Measurements from ENCODE around the gene EFCAB11. TPM values are rescaled to one million over a fixed set of nuclear protein-coding genes. Genes with fewer than 3 reads are reported as not detected.

EFCAB11 gene
- total RNA-seq, 1 donor from 2014 or later: 7.5 TPM

DNA sequence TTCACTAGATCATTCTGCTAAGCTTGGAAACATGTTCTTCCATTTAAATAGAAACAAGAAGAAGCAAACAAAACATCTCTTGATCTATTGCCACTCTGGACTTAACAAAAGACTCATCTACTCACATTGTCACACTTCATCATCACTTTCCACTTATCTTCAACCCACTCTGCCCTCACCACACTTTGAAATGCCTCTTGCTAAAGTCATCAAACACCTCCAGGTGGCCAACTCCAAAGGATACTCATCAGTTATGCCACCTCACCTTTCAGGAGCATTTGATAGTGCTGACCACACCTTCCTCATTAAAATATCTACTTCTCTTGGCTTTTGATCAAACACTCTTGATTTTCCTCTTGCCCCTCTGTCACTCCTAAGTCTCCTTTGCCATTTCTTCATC, 7.2 kb downstream of the EFCAB11 start:
- H3K36me3 ChIP-seq (ENCODE audit: insufficient read depth, low read length): no peaks in the 10 kb centered on the region
- no peaks in the 10 kb centered on the region for H3K4me1 ChIP-seq (ENCODE audit: insufficient read depth, low read length)
- no peaks in the 10 kb centered on the region for H3K27me3 ChIP-seq (ENCODE audit: insufficient read depth, low read length)
- no peak for DNase-seq (ENCODE audit: low read depth)
- no peak overlapping the region for H2AFZ ChIP-seq (ENCODE audit: low read depth, low read length)
- no peak overlapping the region for H3K4me3 ChIP-seq (ENCODE audit: insufficient read depth, low read depth, low read length)
- TF ChIP-seq EZH2 (IDR thresholded peaks at IDR 0.05; ENCODE audit: insufficient read depth, low read length): no peak
- TF ChIP-seq, protein P1, sequence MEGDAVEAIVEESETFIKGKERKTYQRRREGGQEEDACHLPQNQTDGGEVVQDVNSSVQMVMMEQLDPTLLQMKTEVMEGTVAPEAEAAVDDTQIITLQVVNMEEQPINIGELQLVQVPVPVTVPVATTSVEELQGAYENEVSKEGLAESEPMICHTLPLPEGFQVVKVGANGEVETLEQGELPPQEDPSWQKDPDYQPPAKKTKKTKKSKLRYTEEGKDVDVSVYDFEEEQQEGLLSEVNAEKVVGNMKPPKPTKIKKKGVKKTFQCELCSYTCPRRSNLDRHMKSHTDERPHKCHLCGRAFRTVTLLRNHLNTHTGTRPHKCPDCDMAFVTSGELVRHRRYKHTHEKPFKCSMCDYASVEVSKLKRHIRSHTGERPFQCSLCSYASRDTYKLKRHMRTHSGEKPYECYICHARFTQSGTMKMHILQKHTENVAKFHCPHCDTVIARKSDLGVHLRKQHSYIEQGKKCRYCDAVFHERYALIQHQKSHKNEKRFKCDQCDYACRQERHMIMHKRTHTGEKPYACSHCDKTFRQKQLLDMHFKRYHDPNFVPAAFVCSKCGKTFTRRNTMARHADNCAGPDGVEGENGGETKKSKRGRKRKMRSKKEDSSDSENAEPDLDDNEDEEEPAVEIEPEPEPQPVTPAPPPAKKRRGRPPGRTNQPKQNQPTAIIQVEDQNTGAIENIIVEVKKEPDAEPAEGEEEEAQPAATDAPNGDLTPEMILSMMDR (IDR thresholded peaks at IDR 0.05; ENCODE audit: insufficient read depth, low read depth, low read length): no peak
- H3K4me3 Mint-ChIP-seq (ENCODE audit: unreplicated experiment): no peak overlapping the region
- H3K27ac ChIP-seq (ENCODE audit: low read depth, low read length): no peak overlapping the region
- H3K9me3 Mint-ChIP-seq (ENCODE audit: unreplicated experiment): no peaks in the 10 kb centered on the region
- no peaks in the 10 kb centered on the region for H3K27me3 Mint-ChIP-seq (ENCODE audit: low read depth, unreplicated experiment)
- H3K27ac Mint-ChIP-seq (ENCODE audit: unreplicated experiment): no peak overlapping the region
- no peaks in the 10 kb centered on the region for H4K20me1 ChIP-seq (ENCODE audit: insufficient read depth, low read length)
- H3K4me1 Mint-ChIP-seq (ENCODE audit: low read depth, unreplicated experiment): no peaks in the 10 kb centered on the region
- no peak overlapping the region for H3K4me2 ChIP-seq (ENCODE audit: low read length)
- no peak for FAIRE-seq
- H3K9me3 ChIP-seq (ENCODE audit: insufficient read depth, low read depth, low read length): no peaks in the 10 kb centered on the region
- H3K79me2 ChIP-seq (ENCODE audit: insufficient read depth, low read length): no peaks in the 10 kb centered on the region
- no peak overlapping the region for H3K9ac ChIP-seq (ENCODE audit: low read length)
- peaks cover 2% of the 10 kb centered on the region for H3K36me3 Mint-ChIP-seq (ENCODE audit: low read depth, unreplicated experiment)

DNA sequence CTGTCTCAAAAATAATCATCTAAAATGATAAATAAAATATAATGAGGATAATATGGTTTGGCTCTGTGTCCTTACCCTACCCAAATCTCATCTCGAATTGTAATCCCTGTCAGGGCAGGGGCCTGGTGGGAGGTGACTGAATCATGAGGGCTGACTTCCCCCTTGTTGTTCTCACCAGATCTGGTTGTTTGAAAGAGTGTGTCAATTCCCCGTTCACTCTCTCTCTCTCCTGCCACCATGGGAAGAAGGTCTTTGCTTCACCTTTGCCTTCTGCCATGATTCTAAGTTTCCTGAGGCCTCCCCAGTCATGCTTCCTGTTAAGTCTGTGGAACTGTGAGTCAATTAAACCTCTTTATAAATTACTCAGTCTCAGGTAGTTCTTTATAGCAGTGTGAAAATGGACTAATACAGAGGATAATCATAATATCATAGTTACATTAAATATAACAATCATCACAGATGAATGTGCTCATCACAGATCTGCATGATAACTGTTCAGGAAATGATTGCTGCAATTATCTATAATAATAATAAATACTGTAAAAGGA, 12.6 kb downstream of the EFCAB11 start:
- H3K4me3 ChIP-seq (ENCODE audit: insufficient read depth, low read depth, low read length): no peak overlapping the region
- H2AFZ ChIP-seq (ENCODE audit: low read depth, low read length): no peak overlapping the region
- no peaks in the 10 kb centered on the region for H3K4me1 Mint-ChIP-seq (ENCODE audit: low read depth, unreplicated experiment)
- H3K36me3 ChIP-seq (ENCODE audit: insufficient read depth, low read length): no peaks in the 10 kb centered on the region
- H3K27ac Mint-ChIP-seq (ENCODE audit: unreplicated experiment): no peak overlapping the region
- TF ChIP-seq EZH2 (IDR thresholded peaks at IDR 0.05; ENCODE audit: insufficient read depth, low read length): no peak
- TF ChIP-seq, protein P1 (IDR thresholded peaks at IDR 0.05; ENCODE audit: insufficient read depth, low read depth, low read length): no peak
- no peaks in the 10 kb centered on the region for H3K27me3 Mint-ChIP-seq (ENCODE audit: low read depth, unreplicated experiment)
- DNase-seq (ENCODE audit: low read depth): no peak
- no peak overlapping the region for H3K27ac ChIP-seq (ENCODE audit: low read depth, low read length)
- H3K9me3 ChIP-seq (ENCODE audit: insufficient read depth, low read depth, low read length): no peaks in the 10 kb centered on the region
- no peak overlapping the region for H3K4me2 ChIP-seq (ENCODE audit: low read length)
- no peak for FAIRE-seq
- no peaks in the 10 kb centered on the region for H3K36me3 Mint-ChIP-seq (ENCODE audit: low read depth, unreplicated experiment)
- no peak overlapping the region for H3K4me3 Mint-ChIP-seq (ENCODE audit: unreplicated experiment)
- no peaks in the 10 kb centered on the region for H3K79me2 ChIP-seq (ENCODE audit: insufficient read depth, low read length)
- no peaks in the 10 kb centered on the region for H4K20me1 ChIP-seq (ENCODE audit: insufficient read depth, low read length)
- H3K9me3 Mint-ChIP-seq (ENCODE audit: unreplicated experiment): no peaks in the 10 kb centered on the region
- no peaks in the 10 kb centered on the region for H3K4me1 ChIP-seq (ENCODE audit: insufficient read depth, low read length)
- no peaks in the 10 kb centered on the region for H3K27me3 ChIP-seq (ENCODE audit: insufficient read depth, low read length)
- H3K9ac ChIP-seq (ENCODE audit: low read length): no peak overlapping the region

DNA sequence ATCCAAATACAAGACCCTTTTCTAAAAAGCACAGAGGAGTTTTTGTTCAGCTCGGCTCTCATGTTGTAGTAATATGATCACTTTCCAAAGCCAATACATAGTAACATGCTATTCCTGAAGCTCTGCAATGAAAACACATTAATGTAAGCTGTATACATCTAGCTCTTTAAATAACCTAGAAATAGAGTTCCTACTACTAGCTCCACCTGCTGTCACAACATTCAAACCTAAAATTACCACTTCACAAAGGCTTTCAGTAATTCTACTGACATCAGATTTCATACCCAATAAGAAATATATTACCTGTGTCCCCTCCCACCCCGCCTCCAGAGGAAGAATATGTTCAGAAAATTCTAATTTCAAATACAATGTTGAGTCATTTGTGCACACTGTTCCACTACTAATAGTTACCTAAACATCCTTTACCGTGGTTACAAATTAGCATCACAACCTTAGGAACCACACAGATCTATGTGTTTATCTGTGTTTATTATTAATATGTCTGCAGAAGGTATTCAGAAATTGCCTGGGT, 17.8 kb downstream of the EFCAB11 start:
- TF ChIP-seq, protein P1 (IDR thresholded peaks at IDR 0.05; ENCODE audit: insufficient read depth, low read depth, low read length): no peak
- no peak for TF ChIP-seq EZH2 (IDR thresholded peaks at IDR 0.05; ENCODE audit: insufficient read depth, low read length)
- no peak overlapping the region for H2AFZ ChIP-seq (ENCODE audit: low read depth, low read length)
- no peaks in the 10 kb centered on the region for H3K79me2 ChIP-seq (ENCODE audit: insufficient read depth, low read length)
- Mint-ChIP-seq H3K27ac (ENCODE audit: unreplicated experiment) (no peak overlapping the region), H3K4me3 (ENCODE audit: unreplicated experiment) (no peak overlapping the region), H3K36me3 (ENCODE audit: low read depth, unreplicated experiment) (no peaks in the 10 kb centered on the region), H3K27me3 (ENCODE audit: low read depth, unreplicated experiment) (no peaks in the 10 kb centered on the region), H3K4me1 (ENCODE audit: low read depth, unreplicated experiment) (no peaks in the 10 kb centered on the region), H3K9me3 (ENCODE audit: unreplicated experiment) (no peaks in the 10 kb centered on the region)
- no peaks in the 10 kb centered on the region for H3K9me3 ChIP-seq (ENCODE audit: insufficient read depth, low read depth, low read length)
- no peak overlapping the region for H3K4me3 ChIP-seq (ENCODE audit: insufficient read depth, low read depth, low read length)
- no peak for DNase-seq (ENCODE audit: low read depth)
- H3K36me3 ChIP-seq (ENCODE audit: insufficient read depth, low read length): no peaks in the 10 kb centered on the region
- no peaks in the 10 kb centered on the region for H3K27me3 ChIP-seq (ENCODE audit: insufficient read depth, low read length)
- H4K20me1 ChIP-seq (ENCODE audit: insufficient read depth, low read length): no peaks in the 10 kb centered on the region
- H3K27ac ChIP-seq (ENCODE audit: low read depth, low read length): no peak overlapping the region
- no peak overlapping the region for H3K9ac ChIP-seq (ENCODE audit: low read length)
- H3K4me1 ChIP-seq (ENCODE audit: insufficient read depth, low read length): no peaks in the 10 kb centered on the region
- H3K4me2 ChIP-seq (ENCODE audit: low read length): no peak overlapping the region
- FAIRE-seq: no peak
